GM12878 (cell line): Measurements from ENCODE around the gene GPR171.

Source experiments
- CTCF ChIP-seq, 3 experiments: IDR thresholded peaks in 2 of 3; conservative IDR thresholded peaks in 1 of 3; 2 replicates each; pipeline ENCODE4 v1.5.1; 2011; ENCODE audit warnings: low read depth in 3 of 3, low read length in 3 of 3, mild to moderate bottlenecking in 3 of 3, control low read depth in 2 of 3, moderate library complexity in 2 of 3, inconsistent platforms in 1 of 3, mixed read lengths in 1 of 3; ENCODE audit not compliant: control insufficient read depth in 2 of 3, insufficient read depth in 1 of 3; ENCODE audit errors: extremely low read depth in 1 of 3
- TF ChIP-seq, protein P1 (sequence below): fragments of 450-650 bp; IDR thresholded peaks from 2 replicates; pipeline ENCODE4 v1.6.1; 2016; ENCODE audit warnings: mild to moderate bottlenecking

DNA sequence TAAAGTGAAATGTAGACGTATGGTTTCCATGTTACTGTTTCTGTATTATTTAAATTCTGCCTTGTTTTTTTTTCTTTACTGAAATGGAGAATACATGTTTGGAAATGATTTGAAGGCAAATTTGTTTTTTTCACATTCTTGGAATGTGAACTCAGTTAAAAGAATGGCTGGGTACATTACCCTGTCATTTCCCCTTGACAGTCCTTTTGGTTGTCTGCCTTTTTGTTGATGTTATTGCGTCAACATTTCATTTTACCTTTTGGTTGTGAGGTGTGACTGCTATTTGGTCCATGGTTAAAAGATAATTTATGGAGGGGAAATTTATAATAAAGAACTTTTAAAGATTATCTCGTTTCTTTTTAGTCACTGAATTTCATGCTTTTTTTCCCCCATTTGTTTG lies 3.2 kb upstream of the GPR171 start:
- TF ChIP-seq CTCF (IDR thresholded peaks at IDR 0.05 in 2 of 3, conservative IDR thresholded peaks at IDR 0.05 in 1 of 3; ENCODE audit: control insufficient read depth in 2 of 3, extremely low read depth in 1 of 3, insufficient read depth in 1 of 3, low read depth in 3 of 3, low read length in 3 of 3) = no peak
- TF ChIP-seq, protein P1, sequence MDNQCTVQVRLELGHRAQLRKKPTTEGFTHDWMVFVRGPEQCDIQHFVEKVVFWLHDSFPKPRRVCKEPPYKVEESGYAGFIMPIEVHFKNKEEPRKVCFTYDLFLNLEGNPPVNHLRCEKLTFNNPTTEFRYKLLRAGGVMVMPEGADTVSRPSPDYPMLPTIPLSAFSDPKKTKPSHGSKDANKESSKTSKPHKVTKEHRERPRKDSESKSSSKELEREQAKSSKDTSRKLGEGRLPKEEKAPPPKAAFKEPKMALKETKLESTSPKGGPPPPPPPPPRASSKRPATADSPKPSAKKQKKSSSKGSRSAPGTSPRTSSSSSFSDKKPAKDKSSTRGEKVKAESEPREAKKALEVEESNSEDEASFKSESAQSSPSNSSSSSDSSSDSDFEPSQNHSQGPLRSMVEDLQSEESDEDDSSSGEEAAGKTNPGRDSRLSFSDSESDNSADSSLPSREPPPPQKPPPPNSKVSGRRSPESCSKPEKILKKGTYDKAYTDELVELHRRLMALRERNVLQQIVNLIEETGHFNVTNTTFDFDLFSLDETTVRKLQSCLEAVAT = no peak
